Mucosa of descending colon (tissue), 3 donors: ENCODE data around the gene AP3D1. TPM values are rescaled to one million over a fixed set of nuclear protein-coding genes. Genes with fewer than 3 reads are reported as not detected.

ENCODE experiments used
- ATAC-seq: fragments of 200-7000 bp; cut with Tn5 transposase; one replicate; pipeline ENCODE4 v1.9.1; 2020; ENCODE audit warnings: mild to moderate bottlenecking, moderate library complexity
- DNase-seq, 3 donors: peaks; one replicate each; pipeline ENCODE4 v3.0.0-alpha.2; 2020
- H3K36me3 ChIP-seq: fragments of 200-600 bp; one replicate; pipeline ENCODE4 v1.8.0; 2021; ENCODE audit warnings: low read depth, mild to moderate bottlenecking
- H3K4me1 ChIP-seq: fragments of 200-600 bp; one replicate; pipeline ENCODE4 v1.8.0; 2021; ENCODE audit warnings: low read depth, mild to moderate bottlenecking
- H3K4me3 ChIP-seq: fragments of 200-600 bp; one replicate; pipeline ENCODE4 v1.8.0; 2021; ENCODE audit warnings: mild to moderate bottlenecking
- H3K9me3 ChIP-seq: fragments of 200-600 bp; one replicate; pipeline ENCODE4 v1.8.0; 2021; ENCODE audit warnings: mild to moderate bottlenecking
- intact Hi-C, 2 donors: fragments of 100-400 bp; cut with DNase I in 1 of 2; cut with micrococcal nuclease in 1 of 2; formaldehyde crosslinking; loops; one replicate each; pipeline versions ENCODE4 v1.11.0 to v1.11.1; 2022; cut with DNase I, micrococcal nuclease
- total RNA-seq, 3 donors: library from RNA; stranded (reverse); fragmentation: NEBNext Ultra II Directional in 2 of 3; extraction: Animal tissue kit (Norgen Biotek cat#: 25700) in 2 of 3; gene quantifications; one replicate each; pipeline versions ENCODE4 v1.2.1 to v1.2.4, GENCODE V29; 2021 to 2023
- TF ChIP-seq, protein P1 (sequence below): fragments of 200-600 bp; IDR thresholded peaks from one replicate; pipeline ENCODE4 v1.8.0; 2022; ENCODE audit warnings: antibody characterized with exemption, mild to moderate bottlenecking
- donor health status: DM: no; HTN: no; CAD: no; lungs with moderate emphysema.
- donor health status: DM: no; HTN: no; CAD: no.
- donor health status: DM: no; HTN: yes; CAD: no.

AP3D1 gene
- total RNA-seq, 3 donors from 2014 or later, result 103 to 120 (median 103) TPM

- intact Hi-C loops, result no loop called here
- H3K4me1 ChIP-seq, result no peaks in the 10 kb centered on the region
- H3K36me3 ChIP-seq, result peaks cover 69% of the 10 kb centered on the region
- TF ChIP-seq, protein P1, sequence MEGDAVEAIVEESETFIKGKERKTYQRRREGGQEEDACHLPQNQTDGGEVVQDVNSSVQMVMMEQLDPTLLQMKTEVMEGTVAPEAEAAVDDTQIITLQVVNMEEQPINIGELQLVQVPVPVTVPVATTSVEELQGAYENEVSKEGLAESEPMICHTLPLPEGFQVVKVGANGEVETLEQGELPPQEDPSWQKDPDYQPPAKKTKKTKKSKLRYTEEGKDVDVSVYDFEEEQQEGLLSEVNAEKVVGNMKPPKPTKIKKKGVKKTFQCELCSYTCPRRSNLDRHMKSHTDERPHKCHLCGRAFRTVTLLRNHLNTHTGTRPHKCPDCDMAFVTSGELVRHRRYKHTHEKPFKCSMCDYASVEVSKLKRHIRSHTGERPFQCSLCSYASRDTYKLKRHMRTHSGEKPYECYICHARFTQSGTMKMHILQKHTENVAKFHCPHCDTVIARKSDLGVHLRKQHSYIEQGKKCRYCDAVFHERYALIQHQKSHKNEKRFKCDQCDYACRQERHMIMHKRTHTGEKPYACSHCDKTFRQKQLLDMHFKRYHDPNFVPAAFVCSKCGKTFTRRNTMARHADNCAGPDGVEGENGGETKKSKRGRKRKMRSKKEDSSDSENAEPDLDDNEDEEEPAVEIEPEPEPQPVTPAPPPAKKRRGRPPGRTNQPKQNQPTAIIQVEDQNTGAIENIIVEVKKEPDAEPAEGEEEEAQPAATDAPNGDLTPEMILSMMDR, result no peak
- H3K4me3 ChIP-seq, result no peak overlapping the region
- ATAC-seq (no peak), DNase-seq (no peak)
- H3K9me3 ChIP-seq, result no peaks in the 10 kb centered on the region
Observed at GRCh38 chr19:2111886-2112285, 39.5 kb downstream of the AP3D1 start.

DNA sequence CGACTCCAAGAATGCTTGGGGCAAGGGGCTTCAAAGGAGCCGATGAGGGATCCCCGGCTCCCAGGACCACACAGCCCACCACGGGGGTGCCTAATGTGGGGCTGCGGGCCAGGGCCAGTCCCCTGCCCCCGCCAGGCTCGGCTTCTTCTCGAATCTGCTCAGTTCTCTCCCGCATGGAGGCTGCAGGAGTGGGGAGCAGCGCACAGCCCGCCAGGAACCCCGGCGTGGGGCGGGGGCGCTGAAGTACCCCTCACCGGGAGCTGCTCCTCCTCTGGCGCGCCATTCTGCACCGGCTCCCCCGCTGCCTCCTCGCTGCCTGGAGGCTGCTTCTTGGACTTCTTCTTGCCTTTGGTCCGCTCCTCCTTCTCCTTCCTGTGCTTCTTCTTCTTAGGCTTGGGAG is 39.9 kb downstream of the AP3D1 start:
- Histone ChIP-seq H3K4me1 (no peaks in the 10 kb centered on the region), H3K9me3 (no peaks in the 10 kb centered on the region), H3K4me3 (no peak overlapping the region), H3K36me3 (peaks cover 64% of the 10 kb centered on the region)
- intact Hi-C loops, result no loop called here
- ATAC-seq (no peak), DNase-seq (no peak)
- TF ChIP-seq, protein P1, result no peak

DNA sequence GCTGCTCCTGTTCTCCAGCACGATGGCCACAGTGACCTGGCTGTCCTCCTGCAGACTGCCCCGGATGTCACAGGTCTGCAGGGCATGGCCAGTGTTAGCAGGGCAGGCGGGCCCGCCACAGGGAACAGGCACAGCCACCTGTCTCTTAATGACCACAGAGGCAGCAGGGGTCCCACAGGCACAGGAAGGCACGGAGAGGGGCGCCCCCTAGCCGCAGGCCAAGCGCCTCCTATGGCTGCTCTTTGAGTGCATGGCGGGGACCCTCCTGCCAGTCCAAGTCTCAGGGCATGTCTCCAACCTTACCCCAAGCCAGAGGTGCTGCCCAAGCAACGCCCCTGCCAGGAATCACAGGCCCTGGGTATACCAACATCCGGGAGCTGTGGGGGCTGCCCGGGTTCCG is 40.5 kb downstream of the AP3D1 start:
- Histone ChIP-seq H3K4me3 (no peak overlapping the region), H3K4me1 (no peaks in the 10 kb centered on the region), H3K9me3 (no peaks in the 10 kb centered on the region), H3K36me3 (peaks cover 58% of the 10 kb centered on the region)
- intact Hi-C loops, result no loop called here
- DNase-seq (no peak), ATAC-seq (no peak)
- TF ChIP-seq, protein P1, result no peak

- TF ChIP-seq, protein P1, result no peak
- no peak for ATAC-seq
- Histone ChIP-seq H3K4me1 (no peaks in the 10 kb centered on the region), H3K4me3 (no peak overlapping the region), H3K36me3 (peaks cover 44% of the 10 kb centered on the region), H3K9me3 (peaks cover 2% of the 10 kb centered on the region)
- no peak for DNase-seq
- intact Hi-C loops, result no loop called here
Observed at GRCh38 chr19:2109046-2109864, 42.1 kb downstream of the AP3D1 start.

GRCh38 chr19:2108251-2109016 is 42.9 kb downstream of the AP3D1 start:
- H3K36me3 ChIP-seq, result peaks cover 40% of the 10 kb centered on the region
- H3K9me3 ChIP-seq, result peaks cover 2% of the 10 kb centered on the region

More at GRCh38 chr19:2108251-2109016, 42.9 kb downstream of the AP3D1 start:
- intact Hi-C loops, result no loop called here
- Histone ChIP-seq H3K4me1 (no peaks in the 10 kb centered on the region), H3K4me3 (no peak overlapping the region)
- DNase-seq, result no peak
- TF ChIP-seq, protein P1, result no peak
- ATAC-seq, result no peak
